Left lobe of liver (tissue), 2 donors: ENCODE results near the gene PDCD6IP. TPM values are rescaled to one million over a fixed set of nuclear protein-coding genes. Genes with fewer than 3 reads are reported as not detected.

Experiments used
- ATAC-seq: fragments of 200-7000 bp; cut with Tn5 transposase; one replicate; pipeline ENCODE4 v1.9.1; 2020; ENCODE audit warnings: mild to moderate bottlenecking, moderate library complexity
- DNase-seq: peaks from one replicate; pipeline ENCODE4 v3.0.0-alpha.2; 2020; ENCODE audit warnings: low spot score
- total RNA-seq: library from RNA; stranded (reverse); gene quantifications from one replicate; pipeline ENCODE4 v1.2.1, GENCODE V29; 2021
- donor health status: DM: no; HTN: no; CAD: no; lungs with moderate emphysema.
- donor health status: DM: no; HTN: yes; CAD: no.

PDCD6IP gene
- total RNA-seq, 1 donor from 2014 or later, result 70.5 TPM

DNA sequence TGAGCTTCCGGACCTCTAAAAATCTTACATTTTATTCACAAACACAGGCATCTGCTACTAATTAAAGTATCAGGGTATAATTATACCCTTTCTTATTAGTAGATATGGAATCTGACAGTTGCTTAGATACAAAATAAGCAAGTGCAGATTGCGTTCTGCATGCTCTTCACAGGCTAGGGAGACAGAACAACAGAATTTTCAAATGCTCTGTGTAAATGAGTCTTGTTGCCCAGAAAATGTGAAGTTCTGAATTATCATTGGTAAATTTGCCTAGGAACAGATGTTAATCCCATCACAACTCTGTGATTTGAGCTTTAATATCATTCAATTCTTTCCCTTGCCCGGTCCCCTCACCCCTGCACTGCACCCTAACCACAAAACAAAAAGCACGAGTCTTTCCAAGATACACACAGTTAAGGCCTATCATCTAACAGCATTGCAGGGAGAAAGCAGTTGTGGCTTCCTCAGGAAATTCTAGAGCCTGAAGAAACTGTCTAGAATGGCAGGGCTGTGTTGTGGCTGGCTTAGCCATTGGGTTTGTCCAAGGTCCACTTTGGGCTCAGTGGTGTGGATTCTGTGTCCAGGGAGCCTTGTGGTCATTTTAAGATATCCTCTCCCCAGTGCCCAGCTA is 119.8 kb downstream of the PDCD6IP start:
- DNase-seq (no peak), ATAC-seq (no peak)

Other genes with a start within 250 kb of the PDCD6IP start
- gene CLASP2, start 80.4 kb upstream of the PDCD6IP start, total RNA-seq, result 16.7 TPM